ENCODE results near the gene GOSR1.
"Not testable (repeated sequence)": the region's sequence is repeated elsewhere in the genome, so short reads cannot be mapped to it uniquely, and the experiment has no call there.

GOSR1 gene

DNA sequence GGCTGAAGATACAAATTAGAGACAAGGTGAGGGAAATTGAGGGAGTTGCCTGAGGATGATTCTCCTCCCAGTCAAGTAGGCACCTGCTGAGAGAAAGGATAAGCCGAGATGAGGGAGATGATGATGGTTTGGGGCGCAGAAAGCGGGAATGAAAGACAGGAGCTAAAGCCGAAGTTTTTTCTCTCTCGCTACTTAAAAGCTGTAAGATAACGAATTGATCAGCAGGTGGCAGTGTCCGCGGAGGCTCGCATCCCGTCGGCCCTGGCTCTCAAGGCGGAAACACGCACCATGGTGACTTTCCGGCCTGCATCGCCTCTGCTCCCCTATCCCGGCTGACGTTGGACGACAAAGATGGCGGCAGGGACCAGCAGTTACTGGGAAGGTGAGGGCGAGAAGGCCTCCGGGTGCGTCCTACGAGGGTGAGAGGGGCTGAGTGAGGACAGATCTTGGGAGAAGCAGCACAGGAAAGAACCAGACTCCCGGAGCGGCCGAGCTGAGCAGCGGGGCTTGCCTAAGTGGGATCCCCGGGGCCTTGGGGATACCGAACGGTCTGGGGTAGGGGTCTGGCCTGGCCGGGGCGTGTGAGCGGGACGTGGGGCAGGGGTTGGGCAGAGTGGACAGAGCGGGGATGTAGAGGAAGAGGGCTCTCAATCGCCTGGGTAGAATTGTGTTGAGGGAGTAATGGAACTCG lies at the start of gene GOSR1:
Gene GOSR1, plus strand, starts transcription at position 326 of the 691 bp plus-strand sequence. Its CDS starts 26 bp downstream, at position 352.
- peak; percentile 90 for DNase-seq (ENCODE audit: low spot score)

GRCh38 chr17:30427611-30428010 lies 49.6 kb upstream of the GOSR1 start:
- DNase-seq (ENCODE audit: low spot score), result no peak

DNA sequence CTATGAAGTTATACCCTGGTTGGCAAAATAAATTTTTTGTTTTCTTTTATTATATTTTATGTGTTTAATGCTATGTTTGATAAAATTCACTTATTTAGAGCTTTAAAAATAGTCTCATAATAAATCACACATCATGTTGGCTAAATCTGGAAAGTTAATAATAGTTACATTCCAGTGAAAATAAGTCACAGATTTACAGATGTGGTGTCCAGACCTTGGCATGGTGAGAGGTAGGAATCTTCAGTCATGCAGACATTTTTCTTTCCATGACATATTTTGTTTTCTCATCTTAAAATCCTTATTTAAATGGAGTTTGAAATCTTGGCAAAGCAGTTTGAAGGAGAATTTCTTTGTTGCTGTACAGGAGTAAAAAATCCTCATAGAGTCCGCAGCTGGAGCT lies 48.1 kb upstream of the GOSR1 start:
- DNase-seq (ENCODE audit: low spot score), result no peak

DNA sequence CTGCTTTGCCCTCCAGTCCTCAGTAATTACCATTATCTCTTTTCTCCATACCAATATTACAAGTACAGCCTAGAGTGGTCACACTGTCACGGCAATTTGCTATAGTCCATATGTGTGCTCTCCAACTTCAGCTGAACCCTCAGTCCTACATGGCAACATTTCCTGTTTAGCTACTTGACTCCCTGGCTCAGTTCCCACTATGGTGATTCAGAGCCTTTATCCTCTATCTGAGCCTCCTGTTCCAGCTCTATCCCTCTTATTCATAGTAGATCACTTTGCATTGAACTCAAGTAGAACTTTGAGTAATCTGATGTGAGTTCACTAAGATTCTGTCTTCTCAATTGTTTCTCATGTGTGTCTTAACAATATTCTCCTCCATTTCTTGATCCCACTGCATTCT lies 43.7 kb upstream of the GOSR1 start:
- DNase-seq (ENCODE audit: low spot score), result no peak

- no peak for DNase-seq (ENCODE audit: low spot score)
Measured at GRCh38 chr17:30436729-30437128, 40.5 kb upstream of the GOSR1 start.

DNA sequence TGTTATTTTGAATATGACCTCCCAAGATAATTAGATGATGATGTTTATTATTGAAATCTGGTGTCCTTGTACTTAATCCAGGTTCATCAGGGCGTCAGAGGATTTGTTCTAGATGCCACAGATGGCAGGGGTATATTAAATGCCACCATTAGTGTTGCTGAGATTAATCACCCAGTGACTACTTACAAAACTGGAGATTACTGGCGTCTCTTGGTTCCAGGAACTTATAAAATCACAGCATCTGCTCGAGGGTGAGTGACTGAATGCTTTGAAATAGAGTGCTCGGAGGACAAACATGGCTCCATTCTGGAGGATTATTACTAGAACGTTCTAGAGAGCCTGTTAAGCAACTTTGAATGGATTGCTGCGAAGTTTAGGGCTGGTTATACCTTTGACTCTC lies 33.5 kb upstream of the GOSR1 start:
- DNase-seq (ENCODE audit: low spot score), result no peak

GRCh38 chr17:30446640-30447039 lies 30.6 kb upstream of the GOSR1 start:
- DNase-seq (ENCODE audit: low spot score), result not testable (repeated sequence)

DNA sequence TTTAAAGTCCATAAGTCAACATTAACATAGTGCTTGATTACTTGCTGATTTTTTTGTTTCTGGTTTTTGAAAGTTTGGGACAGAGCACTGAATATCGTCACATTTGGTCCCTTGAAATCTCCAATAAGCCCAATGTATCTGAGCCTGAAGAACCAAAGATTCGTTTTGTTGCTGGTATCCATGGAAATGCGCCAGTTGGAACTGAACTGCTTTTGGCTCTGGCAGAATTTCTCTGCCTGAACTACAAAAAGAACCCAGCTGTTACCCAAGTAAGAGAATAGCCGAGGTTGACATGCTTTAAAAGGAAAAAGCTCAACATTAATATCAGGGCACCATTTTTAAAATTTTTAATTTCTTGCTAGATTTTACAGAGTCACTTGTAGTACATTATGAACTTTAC lies 27.7 kb upstream of the GOSR1 start:
- DNase-seq (ENCODE audit: low spot score), result no peak

DNA sequence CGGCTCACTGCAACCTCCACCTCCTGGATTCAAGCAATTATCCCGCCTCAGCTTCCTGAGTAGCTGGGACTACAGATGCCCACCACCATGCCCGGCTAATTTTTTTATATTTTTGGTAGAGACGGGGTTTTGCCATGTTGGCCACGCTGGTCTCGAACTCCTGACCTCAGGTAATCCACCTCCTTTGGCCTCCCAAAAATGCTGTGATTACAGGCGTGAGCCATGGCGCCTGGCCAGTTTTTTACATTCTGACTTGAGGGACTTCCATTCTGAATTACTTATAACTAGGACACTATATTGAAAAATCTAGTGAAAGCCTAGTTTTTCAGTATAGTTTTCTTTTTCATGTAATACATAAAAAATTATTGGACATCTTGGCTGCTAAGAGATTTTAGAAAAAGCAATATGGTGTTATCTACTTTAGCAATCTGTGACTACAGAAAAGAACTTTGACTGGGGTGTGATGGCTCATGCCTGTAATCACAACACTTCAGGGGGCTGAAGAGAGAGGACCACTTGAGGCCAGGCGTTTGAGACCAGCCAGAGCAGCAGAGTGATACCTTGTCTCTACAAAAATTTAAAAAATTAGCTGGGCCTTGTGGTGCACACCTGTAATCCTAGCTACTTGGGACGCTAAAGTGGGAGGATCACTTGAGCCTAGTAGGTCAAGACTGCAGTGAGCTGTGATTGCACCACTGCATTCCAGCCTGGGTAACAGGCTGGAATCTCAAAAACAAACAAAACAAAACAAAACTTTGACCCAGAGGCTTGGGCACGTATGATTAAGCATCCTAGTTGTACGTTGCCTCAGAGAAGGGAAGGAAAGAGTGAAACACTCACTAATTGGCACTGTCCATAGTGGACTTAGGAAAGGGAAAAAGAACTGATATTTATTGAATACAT lies 26.8 kb upstream of the GOSR1 start:
- DNase-seq (ENCODE audit: low spot score), result no peak

- no peak for DNase-seq (ENCODE audit: low spot score)
Measured at GRCh38 chr17:30454635-30455034, 22.6 kb upstream of the GOSR1 start.

DNA sequence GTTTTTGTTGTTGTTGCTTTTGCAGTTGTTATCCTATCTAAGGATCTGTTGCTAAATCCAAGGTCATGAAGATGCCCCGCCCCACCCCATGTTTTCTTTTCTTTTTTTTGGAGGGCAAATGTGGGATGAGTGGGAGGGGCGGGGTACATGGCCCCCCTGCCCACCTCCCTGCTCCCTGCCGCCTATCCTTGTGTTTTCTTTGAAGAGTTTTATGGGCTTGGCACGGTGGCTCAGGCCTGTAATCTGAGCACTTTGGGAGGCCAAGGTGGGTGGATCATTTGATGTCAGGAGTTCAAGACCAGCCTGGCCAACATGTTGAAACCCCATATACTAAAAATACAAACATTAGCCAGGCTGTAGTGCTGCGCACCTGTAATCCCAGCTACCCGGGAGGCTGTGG lies 18.8 kb upstream of the GOSR1 start:
- DNase-seq (ENCODE audit: low spot score), result no peak

- DNase-seq (ENCODE audit: low spot score), result not testable (repeated sequence)
Measured at GRCh38 chr17:30458797-30459413, 18.3 kb upstream of the GOSR1 start.

GRCh38 chr17:30468465-30468864 lies 8.7 kb upstream of the GOSR1 start:
- DNase-seq (ENCODE audit: low spot score), result no peak

DNA sequence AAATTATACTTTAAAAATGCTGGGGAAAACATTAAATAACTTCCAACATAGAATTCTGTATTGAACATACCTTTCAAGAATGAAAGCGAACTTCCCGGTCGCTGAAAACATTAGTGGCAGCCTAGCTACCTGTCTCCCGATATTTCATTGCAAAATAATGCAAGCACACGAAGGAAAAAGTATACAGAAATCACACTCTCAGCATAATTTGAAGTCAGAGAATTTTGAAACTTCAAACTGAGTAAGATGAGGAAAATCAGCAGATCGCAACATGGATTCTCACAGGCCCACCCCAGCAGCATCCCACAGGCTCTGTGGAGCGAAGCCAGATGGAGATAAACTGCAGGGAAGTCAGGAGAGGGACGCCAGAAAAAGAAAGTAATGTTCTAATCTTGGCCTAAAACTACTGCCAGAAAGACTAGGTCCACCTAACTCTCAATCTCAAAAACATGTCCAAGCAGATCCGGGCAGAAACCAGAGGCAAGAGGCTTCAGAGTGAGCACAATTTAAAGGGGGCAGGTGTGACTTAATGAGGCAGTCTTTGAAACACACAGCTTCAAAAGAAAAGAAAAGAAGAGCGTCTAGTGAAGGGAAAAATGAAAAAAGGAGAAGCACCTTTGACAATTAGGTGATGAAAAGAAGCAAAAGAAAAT lies 4.8 kb upstream of the GOSR1 start:
- DNase-seq (ENCODE audit: low spot score), result no peak

DNA sequence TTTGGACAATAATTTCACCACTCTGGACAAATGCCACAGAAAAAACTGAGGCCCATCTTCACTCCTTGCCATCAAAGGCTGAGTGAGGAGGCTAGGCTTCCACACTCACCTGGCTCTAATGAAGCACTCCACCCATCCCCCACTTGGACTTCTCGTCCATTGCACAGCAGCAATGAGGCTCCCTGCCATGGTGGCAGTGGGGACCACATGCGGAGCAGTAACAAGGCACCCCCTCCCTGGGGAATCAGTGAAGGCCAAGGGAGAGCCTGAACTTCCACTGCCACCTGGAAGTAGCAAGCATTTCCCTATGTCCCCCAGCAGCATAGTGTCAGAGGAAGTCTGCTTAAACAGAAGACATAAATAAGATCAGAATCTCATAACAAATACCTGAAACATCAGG lies 2.0 kb upstream of the GOSR1 start:
- DNase-seq (ENCODE audit: low spot score), result no peak

- DNase-seq (ENCODE audit: low spot score), result no peak
Measured at GRCh38 chr17:30476726-30477082, 504 bp upstream of the GOSR1 start.

DNA sequence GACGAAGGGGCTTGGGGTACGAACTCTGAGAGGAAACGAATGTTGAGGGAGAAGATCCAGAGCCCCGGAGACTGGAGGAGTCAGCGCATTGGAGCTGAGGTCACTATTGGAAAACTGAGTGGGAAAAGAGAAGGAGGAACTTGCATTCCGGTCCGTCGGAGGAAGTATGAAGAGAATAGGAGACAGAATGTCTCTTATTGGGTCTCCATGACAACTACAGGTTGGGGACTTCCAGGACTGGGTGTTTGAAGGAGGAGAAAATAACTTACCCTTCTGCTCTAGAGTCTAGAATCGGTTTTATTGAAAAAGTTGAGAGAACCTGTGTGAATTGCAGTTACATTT lies 537 bp downstream of the GOSR1 start:
- peak; percentile 31 for DNase-seq (ENCODE audit: low spot score)

DNA sequence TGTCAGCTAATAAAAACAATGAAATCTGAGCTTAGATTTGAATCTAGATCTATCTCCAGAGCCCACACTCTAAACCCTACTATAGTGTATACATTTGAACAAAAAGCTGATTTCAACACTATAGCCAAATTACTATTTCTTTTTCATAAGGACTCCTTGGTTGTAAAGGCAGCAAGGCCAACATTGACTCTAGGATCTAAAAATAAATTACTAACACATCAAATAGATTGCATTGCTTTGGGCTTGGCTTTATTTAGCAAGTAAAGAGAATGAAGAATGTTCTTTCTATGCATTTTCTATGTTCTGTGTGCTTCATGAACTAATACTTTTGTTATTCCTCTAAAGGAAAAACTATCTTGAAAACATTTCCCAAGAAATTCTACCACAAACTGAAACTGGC lies 5.3 kb downstream of the GOSR1 start:
- DNase-seq (ENCODE audit: low spot score), result no peak

DNA sequence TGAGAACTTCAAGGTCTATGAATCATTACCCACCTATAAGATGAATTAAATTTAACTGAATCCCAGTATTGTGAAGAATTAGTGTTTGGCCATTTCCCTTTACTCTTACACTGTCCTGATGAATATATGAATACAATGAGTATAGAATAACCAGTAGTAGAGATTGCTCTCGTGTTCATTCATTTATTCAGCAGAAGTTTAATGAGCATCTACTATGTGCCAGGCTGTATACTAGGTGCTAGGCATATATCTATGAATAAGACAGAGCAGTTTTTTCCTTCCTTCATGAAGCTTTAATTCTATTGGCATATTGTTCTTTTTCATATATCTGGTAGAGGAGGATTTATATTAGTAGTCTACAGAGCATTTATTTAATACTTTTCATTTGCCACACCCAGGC lies 6.0 kb downstream of the GOSR1 start:
- no peak for DNase-seq (ENCODE audit: low spot score)

GRCh38 chr17:30493780-30494179 lies 16.6 kb downstream of the GOSR1 start:
- DNase-seq (ENCODE audit: low spot score), result no peak

DNA sequence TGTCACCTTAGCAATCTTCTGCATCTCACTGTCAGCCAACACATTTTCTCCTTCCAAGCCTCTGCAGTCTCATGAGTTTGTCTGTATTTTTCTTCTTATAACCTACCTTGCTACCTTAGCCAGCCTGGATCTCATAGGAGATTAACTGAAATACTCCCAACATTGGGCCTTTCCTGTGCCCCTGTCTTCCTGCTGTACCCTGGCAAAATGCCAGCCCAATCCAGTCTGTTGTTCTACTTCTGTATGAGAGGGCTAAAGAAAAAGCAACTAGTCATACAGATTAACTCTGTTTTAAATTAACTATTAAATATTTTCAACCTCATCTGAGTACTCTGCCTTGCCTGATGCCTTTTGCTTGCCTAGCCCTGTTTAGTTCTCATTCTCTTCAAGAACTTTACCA lies 18.4 kb downstream of the GOSR1 start:
- no peak for DNase-seq (ENCODE audit: low spot score)

GRCh38 chr17:30503558-30503957 lies 26.4 kb downstream of the GOSR1 start:
- no peak for DNase-seq (ENCODE audit: low spot score)
